Measurements from ENCODE around the gene CNNM1. TPM values are rescaled to one million over a fixed set of nuclear protein-coding genes. Genes with fewer than 3 reads are reported as not detected.
A peak's percentile ranks its signal among the peaks of the same experiment; 100 is the strongest.

Gene CNNM1
- total and polyA plus RNA-seq, 8 donors, result 0.17 to 0.94 (median 0.36) TPM

DNA sequence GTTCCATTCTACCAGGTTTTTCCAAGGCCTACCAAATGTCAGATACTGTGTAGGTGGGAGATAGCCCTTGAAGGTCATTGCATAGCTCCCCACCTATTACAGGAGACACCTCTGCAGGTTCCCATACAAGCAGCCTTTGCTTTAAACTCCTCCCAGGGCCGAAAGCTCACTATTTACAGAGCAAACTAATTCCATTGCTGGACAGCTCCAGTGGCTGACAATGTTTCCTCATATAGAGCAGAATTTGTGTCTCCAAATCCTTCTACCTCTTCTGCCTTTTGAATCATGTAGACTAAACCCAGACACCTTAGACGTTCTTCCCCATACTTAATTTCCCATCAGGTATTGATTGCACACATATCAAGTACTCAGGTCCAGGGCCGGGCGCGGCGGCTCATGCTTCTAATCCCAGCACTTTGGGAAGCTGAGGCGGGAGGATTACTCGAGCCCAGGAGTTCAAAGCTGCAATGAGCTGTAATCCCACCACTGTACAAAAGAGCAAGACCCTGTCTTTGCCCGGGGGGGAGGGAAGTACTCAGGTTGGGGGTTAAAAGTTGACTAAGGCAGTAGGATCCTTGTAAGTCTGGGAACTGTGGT is 2.1 kb downstream of the CNNM1 start:
- peaks cover 31 to 65% of the 10 kb centered on the region in 2 donors for H3K27me3 ChIP-seq
- TF ChIP-seq, protein P1, sequence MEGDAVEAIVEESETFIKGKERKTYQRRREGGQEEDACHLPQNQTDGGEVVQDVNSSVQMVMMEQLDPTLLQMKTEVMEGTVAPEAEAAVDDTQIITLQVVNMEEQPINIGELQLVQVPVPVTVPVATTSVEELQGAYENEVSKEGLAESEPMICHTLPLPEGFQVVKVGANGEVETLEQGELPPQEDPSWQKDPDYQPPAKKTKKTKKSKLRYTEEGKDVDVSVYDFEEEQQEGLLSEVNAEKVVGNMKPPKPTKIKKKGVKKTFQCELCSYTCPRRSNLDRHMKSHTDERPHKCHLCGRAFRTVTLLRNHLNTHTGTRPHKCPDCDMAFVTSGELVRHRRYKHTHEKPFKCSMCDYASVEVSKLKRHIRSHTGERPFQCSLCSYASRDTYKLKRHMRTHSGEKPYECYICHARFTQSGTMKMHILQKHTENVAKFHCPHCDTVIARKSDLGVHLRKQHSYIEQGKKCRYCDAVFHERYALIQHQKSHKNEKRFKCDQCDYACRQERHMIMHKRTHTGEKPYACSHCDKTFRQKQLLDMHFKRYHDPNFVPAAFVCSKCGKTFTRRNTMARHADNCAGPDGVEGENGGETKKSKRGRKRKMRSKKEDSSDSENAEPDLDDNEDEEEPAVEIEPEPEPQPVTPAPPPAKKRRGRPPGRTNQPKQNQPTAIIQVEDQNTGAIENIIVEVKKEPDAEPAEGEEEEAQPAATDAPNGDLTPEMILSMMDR (IDR thresholded peaks at IDR 0.05), result no peak
- ATAC-seq (peak; percentile 51), DNase-seq (peak in 2 of 4 donors; percentile 16 to 32)
- peaks cover 11 to 14% of the 10 kb centered on the region in 2 donors for H3K4me1 ChIP-seq
- H3K9me3 ChIP-seq, result no peaks in the 10 kb centered on the region
- no peak overlapping the region for H3K27ac ChIP-seq
- intact Hi-C loops (cut with DNase I), result no loop called here
- no peak overlapping the region for H3K4me3 ChIP-seq
- H3K36me3 ChIP-seq, result no peaks in the 10 kb centered on the region

DNA sequence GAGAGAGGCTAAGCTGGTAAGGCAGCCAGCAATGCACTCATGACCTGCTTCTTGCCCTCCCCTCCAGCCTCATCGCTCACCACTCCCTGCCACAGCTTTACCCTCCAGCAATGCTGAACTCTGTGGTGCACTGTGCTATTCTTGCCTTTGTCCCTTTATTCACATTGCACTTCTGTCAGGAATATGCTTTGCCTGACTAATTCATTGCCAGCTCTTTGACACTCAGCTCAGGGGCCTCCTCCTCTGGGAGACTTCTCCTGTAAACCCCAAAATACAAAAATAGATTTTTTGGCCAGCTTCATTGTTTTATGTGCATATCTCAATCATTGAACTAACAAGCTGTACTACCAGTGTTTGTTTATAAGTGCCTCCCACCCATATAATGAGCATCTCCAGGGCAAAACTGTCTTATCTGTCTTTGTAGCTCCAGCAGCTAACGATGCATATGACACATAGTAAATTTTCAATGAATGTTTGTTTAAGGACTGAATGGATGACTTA is 8.2 kb downstream of the CNNM1 start:
- intact Hi-C loops (cut with DNase I), result no loop called here
- DNase-seq, result no peak
- Histone ChIP-seq H3K27me3 (peaks cover 0 to 6% of the 10 kb centered on the region in 2 donors), H3K27ac (no peak overlapping the region), H3K36me3 (no peaks in the 10 kb centered on the region), H3K9me3 (no peaks in the 10 kb centered on the region), H3K4me1 (no peaks in the 10 kb centered on the region), H3K4me3 (no peak overlapping the region)
- ATAC-seq, result peak; percentile 75
- TF ChIP-seq, protein P1 (IDR thresholded peaks at IDR 0.05), result no peak

DNA sequence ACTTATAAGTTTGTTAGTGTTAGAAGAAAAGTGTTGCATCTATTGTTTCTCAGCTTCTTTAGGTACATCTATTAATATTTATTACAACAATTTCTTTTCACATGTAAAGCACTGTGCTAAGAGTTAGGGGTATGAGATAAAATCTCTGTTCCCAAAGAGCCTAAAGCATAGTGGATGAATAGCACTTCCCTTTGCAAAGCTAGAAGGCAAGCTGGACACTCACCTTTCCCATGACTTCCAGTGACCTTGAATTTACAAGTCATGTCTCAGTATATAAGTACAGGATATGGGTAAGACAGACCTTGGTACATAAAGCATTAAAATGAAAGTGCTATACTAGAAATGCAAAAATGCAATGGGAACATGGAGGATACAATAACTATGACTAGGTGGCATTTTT is 8.7 kb downstream of the CNNM1 start:
- Histone ChIP-seq H3K4me3 (no peak overlapping the region), H3K4me1 (no peaks in the 10 kb centered on the region), H3K36me3 (no peaks in the 10 kb centered on the region), H3K27ac (no peak overlapping the region), H3K9me3 (no peaks in the 10 kb centered on the region), H3K27me3 (peaks cover 0 to under 1% of the 10 kb centered on the region in 2 donors)
- DNase-seq (no peak), ATAC-seq (no peak)
- intact Hi-C loops (cut with DNase I), result no loop called here
- TF ChIP-seq, protein P1 (IDR thresholded peaks at IDR 0.05), result no peak

DNA sequence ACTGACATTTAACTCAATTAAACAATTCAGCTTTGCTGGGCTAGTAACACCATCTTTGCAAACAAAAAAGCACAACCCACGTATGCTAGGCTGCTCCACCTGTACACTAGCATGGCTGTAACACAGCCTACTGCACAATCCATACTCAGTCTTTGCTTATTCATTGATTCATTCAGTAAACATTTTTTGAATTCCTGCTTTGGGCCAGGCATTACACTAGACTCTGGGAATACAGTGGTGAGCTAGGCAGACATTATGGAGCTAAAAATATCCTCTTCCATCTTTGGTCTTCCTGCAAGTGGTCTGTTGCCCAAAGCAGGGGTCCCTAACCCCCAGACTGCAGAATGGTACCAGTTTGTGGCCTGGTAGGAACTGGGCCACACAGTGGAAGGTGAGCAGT is 9.9 kb downstream of the CNNM1 start:
- Histone ChIP-seq H3K27ac (no peak overlapping the region), H3K27me3 (no peaks in the 10 kb centered on the region), H3K4me1 (no peaks in the 10 kb centered on the region), H3K9me3 (no peaks in the 10 kb centered on the region), H3K36me3 (no peaks in the 10 kb centered on the region), H3K4me3 (no peak overlapping the region)
- peak; percentile 81 for ATAC-seq
- intact Hi-C loops (cut with DNase I), result no loop called here
- DNase-seq, result no peak
- TF ChIP-seq, protein P1 (IDR thresholded peaks at IDR 0.05), result no peak

DNA sequence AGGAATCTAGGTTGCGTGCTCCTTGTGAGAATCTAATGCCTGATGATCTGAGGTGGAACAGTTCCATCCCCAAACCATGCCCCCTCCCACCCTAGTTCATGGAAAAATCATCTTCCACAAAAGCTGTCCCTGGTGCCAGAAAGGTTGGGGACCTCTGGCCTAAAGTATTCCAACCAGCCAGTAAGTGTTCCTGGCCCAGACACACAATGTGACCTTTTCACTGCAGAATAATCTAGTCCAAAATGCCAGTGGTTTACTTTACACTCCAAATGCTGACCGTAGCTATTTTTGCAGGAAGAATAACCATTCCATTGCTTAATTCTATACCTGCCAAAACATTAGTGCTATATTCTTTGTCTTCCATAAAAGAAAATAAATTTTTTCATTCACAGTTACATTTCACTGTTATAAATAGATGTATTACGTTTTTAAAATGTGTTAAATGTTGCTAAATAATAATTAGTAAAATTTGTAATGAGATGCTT is 10.4 kb downstream of the CNNM1 start:
- no peak overlapping the region for H3K4me3 ChIP-seq
- H3K4me1 ChIP-seq, result no peaks in the 10 kb centered on the region
- H3K9me3 ChIP-seq, result no peaks in the 10 kb centered on the region
- intact Hi-C loops (cut with DNase I), result no loop called here
- TF ChIP-seq, protein P1 (IDR thresholded peaks at IDR 0.05), result no peak
- H3K36me3 ChIP-seq, result no peaks in the 10 kb centered on the region
- DNase-seq (no peak), ATAC-seq (no peak)
- no peaks in the 10 kb centered on the region for H3K27me3 ChIP-seq
- H3K27ac ChIP-seq, result no peak overlapping the region

Data from left lung (tissue), 10 donors.